ENCODE results near the gene PRG2.

PRG2 gene

GRCh38 chr11:57419146-57419545 lies 28.7 kb upstream of the PRG2 start:
- H3K36me3 ChIP-seq (ENCODE audit: control insufficient read depth in 1 of 2, insufficient read depth in 2 of 2, low read length in 2 of 2) = peaks cover 0 to 32% of the 10 kb centered on the region in 2 donors

GRCh38 chr11:57418131-57418530 lies 27.7 kb upstream of the PRG2 start:
- H3K4me3 ChIP-seq (ENCODE audit: low read depth in 1 of 2, low read length in 2 of 2) = no peak overlapping the region
- H3K27ac ChIP-seq (ENCODE audit: low read depth, low read length) = no peak overlapping the region
- peaks cover 0 to 32% of the 10 kb centered on the region in 2 donors for H3K36me3 ChIP-seq (ENCODE audit: control insufficient read depth in 1 of 2, insufficient read depth in 2 of 2, low read length in 2 of 2)
- no peaks in the 10 kb centered on the region for H3K9me3 ChIP-seq (ENCODE audit: control insufficient read depth in 1 of 2, low read length in 2 of 2)
- H3K4me1 ChIP-seq (ENCODE audit: control insufficient read depth in 1 of 2, insufficient read depth in 2 of 2, low read length in 2 of 2) = no peaks in the 10 kb centered on the region
- no peak overlapping the region for H3K9ac ChIP-seq (ENCODE audit: low read depth in 1 of 2, low read length in 2 of 2)
- no peaks in the 10 kb centered on the region for H3K27me3 ChIP-seq (ENCODE audit: control insufficient read depth in 1 of 2, insufficient read depth in 2 of 2, low read length in 2 of 2)

More at GRCh38 chr11:57419146-57419545, 28.7 kb upstream of the PRG2 start:
- no peak overlapping the region for H3K4me3 ChIP-seq (ENCODE audit: low read depth in 1 of 2, low read length in 2 of 2)
- no peak overlapping the region for H3K9ac ChIP-seq (ENCODE audit: low read depth in 1 of 2, low read length in 2 of 2)
- peaks cover 5 to 6% of the 10 kb centered on the region in 2 donors for H3K4me1 ChIP-seq (ENCODE audit: control insufficient read depth in 1 of 2, insufficient read depth in 2 of 2, low read length in 2 of 2)
- no peaks in the 10 kb centered on the region for H3K9me3 ChIP-seq (ENCODE audit: control insufficient read depth in 1 of 2, low read length in 2 of 2)
- no peak overlapping the region for H3K27ac ChIP-seq (ENCODE audit: low read depth, low read length)
- H3K27me3 ChIP-seq (ENCODE audit: control insufficient read depth in 1 of 2, insufficient read depth in 2 of 2, low read length in 2 of 2) = no peaks in the 10 kb centered on the region

- Histone ChIP-seq H3K9ac (ENCODE audit: low read depth in 1 of 2, low read length in 2 of 2) (no peak overlapping the region), H3K36me3 (ENCODE audit: control insufficient read depth in 1 of 2, insufficient read depth in 2 of 2, low read length in 2 of 2) (peaks cover 0 to 32% of the 10 kb centered on the region in 2 donors), H3K27me3 (ENCODE audit: control insufficient read depth in 1 of 2, insufficient read depth in 2 of 2, low read length in 2 of 2) (no peaks in the 10 kb centered on the region), H3K27ac (ENCODE audit: low read depth, low read length) (no peak overlapping the region), H3K9me3 (ENCODE audit: control insufficient read depth in 1 of 2, low read length in 2 of 2) (no peaks in the 10 kb centered on the region), H3K4me1 (ENCODE audit: control insufficient read depth in 1 of 2, insufficient read depth in 2 of 2, low read length in 2 of 2) (no peaks in the 10 kb centered on the region), H3K4me3 (ENCODE audit: low read depth in 1 of 2, low read length in 2 of 2) (no peak overlapping the region)
These were observed 26.6 kb upstream of the PRG2 start for GRCh38 chr11:57417056-57417455.

GRCh38 chr11:57416436-57416835 lies 26.0 kb upstream of the PRG2 start:
- H3K27me3 ChIP-seq (ENCODE audit: control insufficient read depth in 1 of 2, insufficient read depth in 2 of 2, low read length in 2 of 2) = no peaks in the 10 kb centered on the region
- H3K27ac ChIP-seq (ENCODE audit: low read depth, low read length) = no peak overlapping the region
- H3K9ac ChIP-seq (ENCODE audit: low read depth in 1 of 2, low read length in 2 of 2) = no peak overlapping the region
- H3K36me3 ChIP-seq (ENCODE audit: control insufficient read depth in 1 of 2, insufficient read depth in 2 of 2, low read length in 2 of 2) = peaks cover 0 to 32% of the 10 kb centered on the region in 2 donors
- no peaks in the 10 kb centered on the region for H3K9me3 ChIP-seq (ENCODE audit: control insufficient read depth in 1 of 2, low read length in 2 of 2)
- H3K4me3 ChIP-seq (ENCODE audit: low read depth in 1 of 2, low read length in 2 of 2) = no peak overlapping the region
- no peaks in the 10 kb centered on the region for H3K4me1 ChIP-seq (ENCODE audit: control insufficient read depth in 1 of 2, insufficient read depth in 2 of 2, low read length in 2 of 2)

- no peak overlapping the region for H3K4me3 ChIP-seq (ENCODE audit: low read depth in 1 of 2, low read length in 2 of 2)
- H3K27ac ChIP-seq (ENCODE audit: low read depth, low read length) = no peak overlapping the region
- peaks cover 6 to 32% of the 10 kb centered on the region in 2 donors for H3K36me3 ChIP-seq (ENCODE audit: control insufficient read depth in 1 of 2, insufficient read depth in 2 of 2, low read length in 2 of 2)
- H3K27me3 ChIP-seq (ENCODE audit: control insufficient read depth in 1 of 2, insufficient read depth in 2 of 2, low read length in 2 of 2) = no peaks in the 10 kb centered on the region
- H3K9me3 ChIP-seq (ENCODE audit: control insufficient read depth in 1 of 2, low read length in 2 of 2) = no peaks in the 10 kb centered on the region
- H3K9ac ChIP-seq (ENCODE audit: low read depth in 1 of 2, low read length in 2 of 2) = no peak overlapping the region
- no peaks in the 10 kb centered on the region for H3K4me1 ChIP-seq (ENCODE audit: control insufficient read depth in 1 of 2, insufficient read depth in 2 of 2, low read length in 2 of 2)
These were observed 24.3 kb upstream of the PRG2 start for GRCh38 chr11:57414612-57415212.

- Histone ChIP-seq H3K4me3 (ENCODE audit: low read depth in 1 of 2, low read length in 2 of 2) (no peak overlapping the region), H3K27me3 (ENCODE audit: control insufficient read depth in 1 of 2, insufficient read depth in 2 of 2, low read length in 2 of 2) (no peaks in the 10 kb centered on the region), H3K27ac (ENCODE audit: low read depth, low read length) (no peak overlapping the region), H3K9ac (ENCODE audit: low read depth in 1 of 2, low read length in 2 of 2) (no peak overlapping the region), H3K4me1 (ENCODE audit: control insufficient read depth in 1 of 2, insufficient read depth in 2 of 2, low read length in 2 of 2) (no peaks in the 10 kb centered on the region), H3K36me3 (ENCODE audit: control insufficient read depth in 1 of 2, insufficient read depth in 2 of 2, low read length in 2 of 2) (peaks cover 6 to 35% of the 10 kb centered on the region in 2 donors), H3K9me3 (ENCODE audit: control insufficient read depth in 1 of 2, low read length in 2 of 2) (no peaks in the 10 kb centered on the region)
These were observed 23.2 kb upstream of the PRG2 start for GRCh38 chr11:57413681-57414080.

GRCh38 chr11:57410287-57410686 lies 19.8 kb upstream of the PRG2 start:
- H3K4me1 ChIP-seq (ENCODE audit: control insufficient read depth in 1 of 2, insufficient read depth in 2 of 2, low read length in 2 of 2) = no peaks in the 10 kb centered on the region

GRCh38 chr11:57409321-57410100 lies 19.1 kb upstream of the PRG2 start:
- no peaks in the 10 kb centered on the region for H3K27me3 ChIP-seq (ENCODE audit: control insufficient read depth in 1 of 2, insufficient read depth in 2 of 2, low read length in 2 of 2)
- no peaks in the 10 kb centered on the region for H3K9me3 ChIP-seq (ENCODE audit: control insufficient read depth in 1 of 2, low read length in 2 of 2)
- H3K9ac ChIP-seq (ENCODE audit: low read depth in 1 of 2, low read length in 2 of 2) = no peak overlapping the region
- H3K4me3 ChIP-seq (ENCODE audit: low read depth in 1 of 2, low read length in 2 of 2) = no peak overlapping the region
- no peak overlapping the region for H3K27ac ChIP-seq (ENCODE audit: low read depth, low read length)
- no peaks in the 10 kb centered on the region for H3K4me1 ChIP-seq (ENCODE audit: control insufficient read depth in 1 of 2, insufficient read depth in 2 of 2, low read length in 2 of 2)
- H3K36me3 ChIP-seq (ENCODE audit: control insufficient read depth in 1 of 2, insufficient read depth in 2 of 2, low read length in 2 of 2) = peaks cover 6 to 21% of the 10 kb centered on the region in 2 donors

More at GRCh38 chr11:57410287-57410686, 19.8 kb upstream of the PRG2 start:
- H3K9me3 ChIP-seq (ENCODE audit: control insufficient read depth in 1 of 2, low read length in 2 of 2) = no peaks in the 10 kb centered on the region
- H3K36me3 ChIP-seq (ENCODE audit: control insufficient read depth in 1 of 2, insufficient read depth in 2 of 2, low read length in 2 of 2) = peaks cover 6 to 28% of the 10 kb centered on the region in 2 donors
- H3K9ac ChIP-seq (ENCODE audit: low read depth in 1 of 2, low read length in 2 of 2) = no peak overlapping the region
- no peaks in the 10 kb centered on the region for H3K27me3 ChIP-seq (ENCODE audit: control insufficient read depth in 1 of 2, insufficient read depth in 2 of 2, low read length in 2 of 2)
- H3K27ac ChIP-seq (ENCODE audit: low read depth, low read length) = no peak overlapping the region
- H3K4me3 ChIP-seq (ENCODE audit: low read depth in 1 of 2, low read length in 2 of 2) = no peak overlapping the region

GRCh38 chr11:57408771-57409170 lies 18.3 kb upstream of the PRG2 start:
- peaks cover 6 to 17% of the 10 kb centered on the region in 2 donors for H3K36me3 ChIP-seq (ENCODE audit: control insufficient read depth in 1 of 2, insufficient read depth in 2 of 2, low read length in 2 of 2)

GRCh38 chr11:57407941-57408475 lies 17.6 kb upstream of the PRG2 start:
- Histone ChIP-seq H3K4me1 (ENCODE audit: control insufficient read depth in 1 of 2, insufficient read depth in 2 of 2, low read length in 2 of 2) (no peaks in the 10 kb centered on the region), H3K27ac (ENCODE audit: low read depth, low read length) (no peak overlapping the region), H3K36me3 (ENCODE audit: control insufficient read depth in 1 of 2, insufficient read depth in 2 of 2, low read length in 2 of 2) (peaks cover 6 to 17% of the 10 kb centered on the region in 2 donors), H3K9me3 (ENCODE audit: control insufficient read depth in 1 of 2, low read length in 2 of 2) (no peaks in the 10 kb centered on the region), H3K4me3 (ENCODE audit: low read depth in 1 of 2, low read length in 2 of 2) (no peak overlapping the region), H3K9ac (ENCODE audit: low read depth in 1 of 2, low read length in 2 of 2) (no peak overlapping the region), H3K27me3 (ENCODE audit: control insufficient read depth in 1 of 2, insufficient read depth in 2 of 2, low read length in 2 of 2) (no peaks in the 10 kb centered on the region)

More at GRCh38 chr11:57408771-57409170, 18.3 kb upstream of the PRG2 start:
- H3K27me3 ChIP-seq (ENCODE audit: control insufficient read depth in 1 of 2, insufficient read depth in 2 of 2, low read length in 2 of 2) = no peaks in the 10 kb centered on the region
- no peak overlapping the region for H3K27ac ChIP-seq (ENCODE audit: low read depth, low read length)
- H3K4me3 ChIP-seq (ENCODE audit: low read depth in 1 of 2, low read length in 2 of 2) = no peak overlapping the region
- H3K9me3 ChIP-seq (ENCODE audit: control insufficient read depth in 1 of 2, low read length in 2 of 2) = no peaks in the 10 kb centered on the region
- H3K9ac ChIP-seq (ENCODE audit: low read depth in 1 of 2, low read length in 2 of 2) = no peak overlapping the region
- no peaks in the 10 kb centered on the region for H3K4me1 ChIP-seq (ENCODE audit: control insufficient read depth in 1 of 2, insufficient read depth in 2 of 2, low read length in 2 of 2)
